LHCN-M2 (cell line): ENCODE results near the gene ARL15. TPM values are rescaled to one million over a fixed set of nuclear protein-coding genes. Genes with fewer than 3 reads are reported as not detected.

Experiments used
- DNase-seq: peaks from one replicate; pipeline ENCODE4 v3.0.0-alpha.2; 2012; ENCODE audit warnings: low read depth
- total RNA-seq: library from RNA; depleted of rRNA; stranded (reverse); fragments of >200 nt; gene quantifications from 2 replicates; pipeline ENCODE4 v1.2.3, GENCODE V29; 2014

The ARL15 gene
- total RNA-seq, 1 experiment from 2014 or later: 11.2 TPM

GRCh38 chr5:54214722-54215121, 95.7 kb downstream of the ARL15 start:
- DNase-seq: no peak

GRCh38 chr5:54212331-54212730, 98.0 kb downstream of the ARL15 start:
- DNase-seq: no peak

- DNase-seq: no peak
Measured at GRCh38 chr5:54211912-54212311, 98.5 kb downstream of the ARL15 start.

- no peak for DNase-seq
Measured at GRCh38 chr5:54207566-54207965, 102.8 kb downstream of the ARL15 start.

- DNase-seq: no peak
Measured at GRCh38 chr5:54206580-54207229, 103.7 kb downstream of the ARL15 start.

- DNase-seq: no peak
Measured at GRCh38 chr5:54205918-54206317, 104.5 kb downstream of the ARL15 start.

GRCh38 chr5:54205453-54205852, 104.9 kb downstream of the ARL15 start:
- DNase-seq: no peak

- DNase-seq: no peak
Measured at GRCh38 chr5:54197018-54197417, 113.4 kb downstream of the ARL15 start.

- no peak for DNase-seq
Measured at GRCh38 chr5:54195701-54196100, 114.7 kb downstream of the ARL15 start.

GRCh38 chr5:54194318-54194717, 116.1 kb downstream of the ARL15 start:
- DNase-seq: no peak

- no peak for DNase-seq
Measured at GRCh38 chr5:54187694-54188093, 122.7 kb downstream of the ARL15 start.

GRCh38 chr5:54186912-54187445, 123.4 kb downstream of the ARL15 start:
- DNase-seq: no peak

GRCh38 chr5:54186108-54186507, 124.3 kb downstream of the ARL15 start:
- no peak for DNase-seq

GRCh38 chr5:54184806-54185205, 125.6 kb downstream of the ARL15 start:
- DNase-seq: no peak

- DNase-seq: peak; percentile 29
Measured at GRCh38 chr5:54180630-54181031, 129.7 kb downstream of the ARL15 start.

- no peak for DNase-seq
Measured at GRCh38 chr5:54178991-54179390, 131.4 kb downstream of the ARL15 start.

- no peak for DNase-seq
Measured at GRCh38 chr5:54178207-54178606, 132.2 kb downstream of the ARL15 start.

- no peak for DNase-seq
Measured at GRCh38 chr5:54177058-54177457, 133.3 kb downstream of the ARL15 start.

- no peak for DNase-seq
Measured at GRCh38 chr5:54176066-54176830, 134.1 kb downstream of the ARL15 start.

GRCh38 chr5:54173251-54173650, 137.1 kb downstream of the ARL15 start:
- no peak for DNase-seq

GRCh38 chr5:54171645-54172384, 138.6 kb downstream of the ARL15 start:
- DNase-seq: peak; percentile 63

GRCh38 chr5:54165687-54166086, 144.7 kb downstream of the ARL15 start:
- DNase-seq: no peak
